HL-60 (cell line): ENCODE measurements around the gene PAIP1.
"Not testable (repeated sequence)": the region's sequence is repeated elsewhere in the genome, so short reads cannot be mapped to it uniquely, and the experiment has no call there.

ENCODE experiments used
- DNase-seq, 2 experiments: peaks; one replicate each; pipeline ENCODE4 v3.0.0-alpha.2; 2010 to 2020; ENCODE audit warnings: low read depth in 1 of 2, low spot score in 1 of 2
- H3K27ac ChIP-seq: fragments of 250-450 bp; sonication (Bioruptor Pico); replicated peaks from 2 replicates; pipeline ENCODE4 v1.5.1; 2020; ENCODE audit warnings: mild to moderate bottlenecking, moderate library complexity
- H3K27me3 ChIP-seq: fragments of 250-450 bp; sonication (Bioruptor Pico); 2 replicates; pipeline ENCODE4 v1.5.1; 2021; ENCODE audit warnings: mild to moderate bottlenecking, moderate library complexity; ENCODE audit not compliant: insufficient read depth, poor library complexity, severe bottlenecking
- H3K4me3 ChIP-seq: replicated peaks from 2 replicates; pipeline ENCODE4 v1.5.1; 2011; ENCODE audit warnings: mild to moderate bottlenecking, control low read depth, low read length; ENCODE audit not compliant: insufficient read depth
- GABPA ChIP-seq: IDR thresholded peaks from 2 replicates; pipeline ENCODE4 v1.6.1; 2012; ENCODE audit warnings: low read depth
- POLR2AphosphoS5 ChIP-seq: IDR thresholded peaks from 2 replicates; pipeline ENCODE4 v1.6.1; 2012; ENCODE audit warnings: low read depth
- SPI1 ChIP-seq: IDR thresholded peaks from 2 replicates; pipeline ENCODE4 v1.6.1; 2012; ENCODE audit warnings: low read depth, mild to moderate bottlenecking, borderline replicate concordance
- TF ChIP-seq, protein P1 (sequence below): IDR thresholded peaks from 2 replicates; pipeline ENCODE4 v1.6.1; 2012; ENCODE audit warnings: low read depth; ENCODE audit not compliant: insufficient replicate concordance
- TF ChIP-seq, protein P2 (sequence below): IDR thresholded peaks from one replicate; pipeline ENCODE4 v1.5.1; 2011; ENCODE audit warnings: low read length, control low read depth, inconsistent platforms; ENCODE audit not compliant: insufficient read depth

The PAIP1 gene

DNA sequence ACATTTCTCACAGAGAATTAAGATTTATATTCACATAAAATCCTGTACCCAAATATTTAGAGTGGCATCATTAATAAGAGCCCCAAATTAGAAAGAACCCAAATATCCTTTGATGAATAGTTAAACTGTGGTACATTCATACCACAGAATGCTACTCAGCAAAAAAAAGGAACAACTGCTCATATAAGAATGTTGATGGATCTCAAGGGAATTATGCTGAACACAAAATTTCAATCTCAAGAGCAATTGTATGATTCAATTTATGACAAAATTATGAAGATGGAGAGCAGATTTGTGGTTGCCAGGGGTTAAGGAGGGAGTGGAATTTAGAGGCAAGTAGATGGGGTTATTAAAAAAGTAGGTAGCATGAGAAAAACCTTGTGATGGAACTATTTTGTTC, 4.5 kb upstream of the PAIP1 start:
- TF ChIP-seq SPI1 (no peak), POLR2AphosphoS5 (no peak), GABPA (no peak)
- TF ChIP-seq, protein P1, sequence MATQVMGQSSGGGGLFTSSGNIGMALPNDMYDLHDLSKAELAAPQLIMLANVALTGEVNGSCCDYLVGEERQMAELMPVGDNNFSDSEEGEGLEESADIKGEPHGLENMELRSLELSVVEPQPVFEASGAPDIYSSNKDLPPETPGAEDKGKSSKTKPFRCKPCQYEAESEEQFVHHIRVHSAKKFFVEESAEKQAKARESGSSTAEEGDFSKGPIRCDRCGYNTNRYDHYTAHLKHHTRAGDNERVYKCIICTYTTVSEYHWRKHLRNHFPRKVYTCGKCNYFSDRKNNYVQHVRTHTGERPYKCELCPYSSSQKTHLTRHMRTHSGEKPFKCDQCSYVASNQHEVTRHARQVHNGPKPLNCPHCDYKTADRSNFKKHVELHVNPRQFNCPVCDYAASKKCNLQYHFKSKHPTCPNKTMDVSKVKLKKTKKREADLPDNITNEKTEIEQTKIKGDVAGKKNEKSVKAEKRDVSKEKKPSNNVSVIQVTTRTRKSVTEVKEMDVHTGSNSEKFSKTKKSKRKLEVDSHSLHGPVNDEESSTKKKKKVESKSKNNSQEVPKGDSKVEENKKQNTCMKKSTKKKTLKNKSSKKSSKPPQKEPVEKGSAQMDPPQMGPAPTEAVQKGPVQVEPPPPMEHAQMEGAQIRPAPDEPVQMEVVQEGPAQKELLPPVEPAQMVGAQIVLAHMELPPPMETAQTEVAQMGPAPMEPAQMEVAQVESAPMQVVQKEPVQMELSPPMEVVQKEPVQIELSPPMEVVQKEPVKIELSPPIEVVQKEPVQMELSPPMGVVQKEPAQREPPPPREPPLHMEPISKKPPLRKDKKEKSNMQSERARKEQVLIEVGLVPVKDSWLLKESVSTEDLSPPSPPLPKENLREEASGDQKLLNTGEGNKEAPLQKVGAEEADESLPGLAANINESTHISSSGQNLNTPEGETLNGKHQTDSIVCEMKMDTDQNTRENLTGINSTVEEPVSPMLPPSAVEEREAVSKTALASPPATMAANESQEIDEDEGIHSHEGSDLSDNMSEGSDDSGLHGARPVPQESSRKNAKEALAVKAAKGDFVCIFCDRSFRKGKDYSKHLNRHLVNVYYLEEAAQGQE = no peak
- TF ChIP-seq, protein P2, sequence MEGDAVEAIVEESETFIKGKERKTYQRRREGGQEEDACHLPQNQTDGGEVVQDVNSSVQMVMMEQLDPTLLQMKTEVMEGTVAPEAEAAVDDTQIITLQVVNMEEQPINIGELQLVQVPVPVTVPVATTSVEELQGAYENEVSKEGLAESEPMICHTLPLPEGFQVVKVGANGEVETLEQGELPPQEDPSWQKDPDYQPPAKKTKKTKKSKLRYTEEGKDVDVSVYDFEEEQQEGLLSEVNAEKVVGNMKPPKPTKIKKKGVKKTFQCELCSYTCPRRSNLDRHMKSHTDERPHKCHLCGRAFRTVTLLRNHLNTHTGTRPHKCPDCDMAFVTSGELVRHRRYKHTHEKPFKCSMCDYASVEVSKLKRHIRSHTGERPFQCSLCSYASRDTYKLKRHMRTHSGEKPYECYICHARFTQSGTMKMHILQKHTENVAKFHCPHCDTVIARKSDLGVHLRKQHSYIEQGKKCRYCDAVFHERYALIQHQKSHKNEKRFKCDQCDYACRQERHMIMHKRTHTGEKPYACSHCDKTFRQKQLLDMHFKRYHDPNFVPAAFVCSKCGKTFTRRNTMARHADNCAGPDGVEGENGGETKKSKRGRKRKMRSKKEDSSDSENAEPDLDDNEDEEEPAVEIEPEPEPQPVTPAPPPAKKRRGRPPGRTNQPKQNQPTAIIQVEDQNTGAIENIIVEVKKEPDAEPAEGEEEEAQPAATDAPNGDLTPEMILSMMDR = no peak
- Histone ChIP-seq H3K27ac (no peak overlapping the region), H3K4me3 (no peak overlapping the region), H3K27me3 (no peaks in the 10 kb centered on the region)
- no peak for DNase-seq

DNA sequence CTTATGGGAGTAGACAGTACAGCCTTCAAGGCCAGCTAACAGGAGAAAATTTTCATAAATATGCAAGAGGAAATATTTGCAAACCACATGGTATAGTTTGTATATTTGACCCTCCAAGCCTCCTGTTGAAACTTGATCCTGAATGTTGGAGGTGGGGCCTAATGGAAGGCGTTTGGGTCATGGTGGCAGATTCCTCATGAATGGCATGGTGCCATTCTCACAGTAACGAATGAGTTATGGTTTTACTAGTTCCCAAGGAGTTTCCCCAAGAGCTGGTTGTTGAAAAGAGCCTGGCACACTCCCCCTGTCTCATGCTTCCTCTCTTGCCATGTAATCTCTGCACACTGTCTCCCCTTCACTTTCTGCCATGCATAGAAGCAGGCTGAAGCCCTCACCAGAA, 3.3 kb upstream of the PAIP1 start:
- DNase-seq = no peak
- TF ChIP-seq POLR2AphosphoS5 = no peak
- no peak for TF ChIP-seq SPI1
- no peak for TF ChIP-seq GABPA
- TF ChIP-seq, protein P1 = no peak
- Histone ChIP-seq H3K27me3 (no peaks in the 10 kb centered on the region), H3K27ac (no peak overlapping the region), H3K4me3 (no peak overlapping the region)

DNA sequence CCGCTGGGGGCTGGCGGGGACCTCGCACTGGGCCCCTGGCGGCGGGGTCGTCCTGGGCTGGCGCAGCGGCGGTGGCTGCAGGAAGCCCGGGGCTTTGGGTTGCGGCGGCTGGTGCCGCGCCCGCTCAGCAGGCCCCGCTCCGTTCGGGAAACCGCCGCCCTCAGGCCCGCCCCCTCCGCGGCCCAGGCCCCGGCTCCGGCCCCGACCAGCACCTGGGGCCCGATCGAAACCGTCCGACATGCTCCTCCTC, 345 bp downstream of the PAIP1 start:
- TF ChIP-seq, protein P1 = peak; percentile 10
- peak; percentile 22; the same call in 1 of the 2 replicates for TF ChIP-seq POLR2AphosphoS5
- H3K27ac ChIP-seq = peak overlapping the region; percentile 95

DNA sequence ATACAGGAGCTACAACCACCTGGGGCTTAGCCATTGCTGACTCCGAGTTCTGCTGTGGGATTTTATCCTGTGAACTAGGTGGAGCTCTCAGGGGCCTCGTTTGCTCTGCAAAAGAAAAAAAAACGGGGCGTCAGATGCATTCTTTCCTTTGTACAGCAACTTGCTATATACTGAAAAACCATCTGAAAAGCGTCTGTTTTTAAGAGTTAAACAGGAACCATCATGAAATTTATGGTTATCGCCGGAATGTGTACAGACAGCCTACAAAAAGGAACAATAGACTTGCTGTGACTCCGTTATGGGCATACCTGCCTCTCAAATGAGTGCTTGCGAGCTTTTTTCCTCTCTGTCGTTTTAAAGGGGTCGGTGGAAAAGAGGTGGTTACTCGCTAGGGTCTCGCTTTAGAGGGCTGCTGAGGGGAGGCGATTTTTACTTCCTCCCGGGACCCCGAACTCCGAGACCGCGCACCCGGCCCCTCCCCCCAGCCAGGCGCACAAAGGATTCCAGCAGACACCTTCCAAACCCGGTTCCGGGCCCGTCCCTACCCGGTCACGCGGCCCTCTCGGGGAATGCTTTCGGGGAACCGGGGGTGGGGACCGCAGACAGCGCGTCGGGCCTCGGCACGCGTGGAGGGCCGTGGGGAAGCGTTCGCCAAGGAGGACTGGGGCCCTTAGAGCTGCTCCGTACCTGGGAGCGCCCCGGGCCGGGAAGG, 826 bp downstream of the PAIP1 start:
- peak; percentile 26 to 39 for DNase-seq
- Histone ChIP-seq H3K27me3 (no peaks in the 10 kb centered on the region), H3K4me3 (peak overlapping the region; percentile 82), H3K27ac (peak overlapping the region; percentile 95)
- TF ChIP-seq GABPA (no peak), SPI1 (no peak), POLR2AphosphoS5 (no peak)
- TF ChIP-seq, protein P1 = no peak
- TF ChIP-seq, protein P2 = no peak

More for the DNA sequence above, 345 bp downstream of the PAIP1 start:
- DNase-seq, H3K27me3 ChIP-seq: not testable (repeated sequence)
- peak overlapping the region; percentile 82 for H3K4me3 ChIP-seq
